T-helper 9 cell (primary cell): Measurements from ENCODE around the gene FBXL12.
A peak's percentile ranks its signal among the peaks of the same experiment; 100 is the strongest.
"Not testable (repeated sequence)": the region's sequence is repeated elsewhere in the genome, so short reads cannot be mapped to it uniquely, and the experiment has no call there.

Experiments
- DNase-seq: peaks from one replicate; pipeline ENCODE4 v3.0.0-alpha.2; 2020

Gene FBXL12

DNA sequence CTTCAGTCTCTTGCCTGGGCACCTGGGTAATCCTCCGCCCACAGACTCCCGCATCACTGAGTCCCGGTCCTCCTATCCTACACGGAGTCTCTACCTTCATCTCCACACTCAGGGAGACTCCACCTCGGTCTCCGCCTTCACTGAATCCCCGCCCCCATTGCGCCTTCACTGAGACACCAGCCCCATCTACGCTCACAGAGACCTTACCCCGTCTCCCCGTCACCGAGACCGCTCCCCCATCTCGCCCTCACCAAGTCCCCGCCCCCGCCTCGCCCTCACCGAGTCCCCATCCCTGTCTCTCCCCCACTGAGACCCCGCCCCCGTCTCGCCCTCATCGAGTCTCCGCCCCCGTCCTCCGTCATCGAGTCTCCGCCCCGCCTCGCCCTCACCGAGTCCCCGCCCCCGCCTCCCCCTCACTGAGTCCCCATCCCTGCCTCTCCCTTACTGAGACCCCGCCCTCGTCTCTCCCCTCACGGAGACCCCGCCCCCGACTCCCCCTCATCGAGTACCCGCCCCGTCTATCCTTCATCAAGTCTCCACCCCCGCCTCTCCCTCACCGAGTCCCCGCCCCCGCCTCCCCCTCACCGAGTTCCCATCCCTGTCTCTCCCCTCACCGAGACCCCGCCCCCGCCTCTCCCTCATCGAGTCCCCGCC lies 27.2 kb downstream of the FBXL12 start:
- DNase-seq = peak; percentile 98

DNA sequence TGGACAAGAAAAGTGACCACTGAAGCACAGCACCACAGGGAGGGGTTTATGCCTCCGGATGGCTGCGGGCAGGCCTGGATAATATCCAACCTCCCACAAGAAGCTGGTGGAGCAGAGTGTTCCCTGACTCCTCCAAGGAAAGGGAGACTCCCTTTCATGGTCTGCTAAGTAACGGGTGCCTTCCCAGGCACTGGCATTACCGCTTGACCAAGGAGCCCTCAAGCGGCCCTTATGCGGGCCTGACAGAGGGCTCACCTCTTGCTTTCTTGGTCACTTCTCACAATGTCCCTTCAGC lies 27.9 kb downstream of the FBXL12 start:
- DNase-seq = not testable (repeated sequence)

- not testable (repeated sequence) for DNase-seq
Measured at GRCh38 chr19:9789579-9789978, 29.3 kb downstream of the FBXL12 start.

- DNase-seq = no peak
Measured at GRCh38 chr19:9789066-9789465, 29.8 kb downstream of the FBXL12 start.

DNA sequence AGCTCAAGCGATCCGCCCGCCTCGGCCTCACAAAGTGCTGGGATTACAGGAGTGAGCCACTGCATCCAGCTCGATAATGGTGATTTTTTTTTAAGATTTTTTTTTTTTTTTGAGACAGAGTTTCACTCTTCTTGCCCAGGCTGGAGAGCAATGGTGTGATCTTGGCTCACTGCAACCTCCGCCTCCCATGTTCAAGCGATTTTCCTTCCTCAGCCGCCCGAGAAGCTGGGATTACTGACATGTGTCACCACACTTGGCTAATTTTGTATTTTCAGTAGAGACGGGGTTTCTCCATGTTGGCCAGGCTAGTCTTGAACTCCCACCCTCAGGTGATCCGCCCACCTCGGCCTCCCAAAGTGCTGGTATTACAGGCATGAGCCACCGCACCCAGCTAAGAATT lies 30.3 kb downstream of the FBXL12 start:
- DNase-seq = not testable (repeated sequence)

DNA sequence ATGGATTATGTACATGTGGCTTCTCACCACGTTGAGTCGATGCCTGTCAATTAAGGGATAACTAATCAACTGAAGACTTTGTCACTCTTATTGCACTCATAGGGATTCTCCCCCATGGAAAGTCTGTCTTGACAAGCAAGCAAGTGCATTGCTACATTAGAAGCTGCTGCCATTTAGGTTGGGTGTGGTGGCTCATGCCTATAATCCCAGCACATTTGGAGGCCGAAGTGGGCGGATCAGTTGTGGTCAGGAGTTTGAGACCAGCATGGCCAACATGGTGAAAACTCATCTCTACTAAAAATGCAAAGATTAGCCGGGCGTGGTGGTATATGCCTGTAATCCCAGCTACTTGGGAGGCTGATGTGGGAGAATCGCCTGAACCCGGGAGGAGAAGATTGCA lies 32.1 kb downstream of the FBXL12 start:
- no peak for DNase-seq

DNA sequence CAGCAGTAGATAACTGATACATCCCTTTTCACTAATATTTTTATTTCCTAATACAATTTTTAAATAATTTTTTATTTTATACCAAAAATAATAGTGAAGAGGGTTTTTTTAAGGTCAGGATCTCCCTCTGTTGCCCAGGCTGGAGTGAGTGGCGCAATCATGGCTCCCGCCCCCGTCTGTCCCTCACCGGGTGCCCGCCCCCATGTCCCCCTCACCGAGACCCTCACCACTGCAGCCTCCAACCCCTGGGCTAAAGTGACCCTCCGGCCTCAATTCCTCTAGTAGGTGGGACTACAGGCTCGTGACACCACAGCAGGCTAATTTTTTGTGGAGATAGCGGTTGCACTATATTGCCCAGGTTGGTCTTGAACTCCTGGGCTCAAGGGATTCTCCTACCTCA lies 32.5 kb downstream of the FBXL12 start:
- DNase-seq = no peak

- DNase-seq = peak; percentile 96
Measured at GRCh38 chr19:9785367-9786331, 33.2 kb downstream of the FBXL12 start.

DNA sequence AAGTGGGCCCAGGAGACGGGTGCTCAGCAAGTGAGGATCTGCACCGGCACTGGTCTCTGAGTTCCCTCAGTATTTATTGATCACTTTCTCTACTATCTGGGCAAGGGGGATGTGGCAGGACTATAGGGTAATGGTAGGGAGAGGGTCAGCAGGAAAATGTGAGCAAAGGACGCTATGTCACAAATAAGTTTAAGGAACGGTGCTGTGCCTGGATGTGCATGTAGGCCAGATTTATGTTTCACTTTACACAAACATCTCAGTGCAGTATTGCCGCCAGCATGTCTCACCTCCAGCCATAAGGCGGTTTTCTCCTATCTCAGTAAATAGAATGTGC lies 34.7 kb downstream of the FBXL12 start:
- not testable (repeated sequence) for DNase-seq

DNA sequence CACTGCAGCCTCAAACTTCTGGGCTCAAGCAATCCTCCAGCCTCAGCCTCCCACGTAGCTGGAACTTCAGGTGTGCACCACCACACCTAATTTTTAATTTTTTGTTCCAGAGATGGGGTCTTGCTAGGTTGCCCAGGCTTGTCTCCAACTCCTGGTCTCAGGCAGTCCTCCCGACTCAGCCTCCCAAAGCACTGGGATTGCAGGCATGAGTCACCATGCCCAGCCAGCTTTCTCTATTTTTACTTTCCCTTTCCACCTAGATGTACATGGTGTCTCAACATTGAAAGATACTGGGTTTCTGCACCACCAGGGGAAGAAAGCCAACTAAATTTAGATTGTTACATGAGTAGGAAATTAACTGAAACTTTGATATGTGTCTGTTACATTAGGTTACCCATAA lies 36.5 kb downstream of the FBXL12 start:
- DNase-seq = no peak

GRCh38 chr19:9768175-9769112 lies 50.4 kb downstream of the FBXL12 start, which contains the start of gene ZNF846:
Gene ZNF846, minus strand, starts transcription at chr19:9768738. Its CDS starts 3,788 bp downstream, at chr19:9764950.
- peak; percentile 86 for DNase-seq
